Measurements from ENCODE around the gene CCNE1. TPM values are rescaled to one million over a fixed set of nuclear protein-coding genes. Genes with fewer than 3 reads are reported as not detected.

CCNE1 gene
- total RNA-seq, 8 experiments from 2014 or later: 3.9 to 19.5 (median 9.3) TPM

- Histone ChIP-seq H3K4me1 (replicated peaks in 1 of 2) (peaks cover 0 to 7% of the 10 kb centered on the region in 2 donors), H3K27ac (no peak overlapping the region), H3K4me3 (no peak overlapping the region)
- ATAC-seq (replicated peaks in 6 of 8): no peak
- WGBS, 10 experiments: 40 to 100% (median 83%) methylated on average over 2 to 3 of the region's 3 CpGs; no CpG with 5 or more reads in 5 of the 10 experiments
- in situ Hi-C loops (cut with MboI; ENCODE audit: low pct_unique_long_range_greater_than_20kb in 2 of 9, low sequenced_read_pairs in 9 of 9, unreplicated experiment in 9 of 9): loop anchor here in 6 of 9 experiments (25.0 kb wide), 2 partner anchors 98 to 123 kb away; no protein-coding TSS in a partner anchor
Observed at GRCh38 chr19:29860492-29860891, 48.7 kb downstream of the CCNE1 start.

GRCh38 chr19:29861574-29861973 lies 49.8 kb downstream of the CCNE1 start:
- Histone ChIP-seq H3K27ac (no peak overlapping the region), H3K4me3 (no peak overlapping the region), H3K4me1 (replicated peaks in 1 of 2) (no peaks in the 10 kb centered on the region)
- 58 to 100% (median 73%) methylated on average over 1 to 2 of the region's 7 CpGs; no CpG with 5 or more reads in 6 of the 10 experiments for WGBS, 10 experiments
- ATAC-seq (replicated peaks in 6 of 8): peak in 3 of 8 experiments; percentile 53 to 84 (median 77)
- in situ Hi-C loops (cut with MboI; ENCODE audit: low pct_unique_long_range_greater_than_20kb in 2 of 9, low sequenced_read_pairs in 9 of 9, unreplicated experiment in 9 of 9): loop anchor here in 6 of 9 experiments (25.0 kb wide), 2 partner anchors 99 to 124 kb away; no protein-coding TSS in a partner anchor

- WGBS, 10 experiments: 0 to 100% (median 40%) methylated on average over 1 to 4 of the region's 5 CpGs; no CpG with 5 or more reads in 3 of the 10 experiments
- Histone ChIP-seq H3K4me1 (replicated peaks in 1 of 2) (no peaks in the 10 kb centered on the region), H3K27ac (no peak overlapping the region), H3K4me3 (no peak overlapping the region)
- in situ Hi-C loops (cut with MboI; ENCODE audit: low pct_unique_long_range_greater_than_20kb in 2 of 9, low sequenced_read_pairs in 9 of 9, unreplicated experiment in 9 of 9): loop anchor here in 6 of 9 experiments (25.0 kb wide), 2 partner anchors 104 to 129 kb away; no protein-coding TSS in a partner anchor
- no peak for ATAC-seq (replicated peaks in 6 of 8)
Observed at GRCh38 chr19:29866011-29866410, 54.2 kb downstream of the CCNE1 start.

- peaks cover under 1 to 2% of the 10 kb centered on the region in 2 donors for H3K4me1 ChIP-seq (replicated peaks in 1 of 2)
- peak in 1 of 8 experiments; percentile 25 for ATAC-seq (replicated peaks in 6 of 8)
- no peak overlapping the region for H3K27ac ChIP-seq
- 0 to 100% (median 59%) methylated on average over 1 of the region's 1 CpG; no CpG with 5 or more reads in 4 of the 10 experiments for WGBS, 10 experiments
- H3K4me3 ChIP-seq: no peak overlapping the region
- in situ Hi-C loops (cut with MboI; ENCODE audit: low pct_unique_long_range_greater_than_20kb in 2 of 9, low sequenced_read_pairs in 9 of 9, unreplicated experiment in 9 of 9): loop anchor here in 6 of 9 experiments (25.0 kb wide), 2 partner anchors 106 to 131 kb away; no protein-coding TSS in a partner anchor
Observed at GRCh38 chr19:29867984-29868383, 56.2 kb downstream of the CCNE1 start.

GRCh38 chr19:29871143-29871542 lies 59.4 kb downstream of the CCNE1 start:
- WGBS, 10 experiments: 14 to 86% (median 52%) methylated on average over 1 to 2 of the region's 2 CpGs; no CpG with 5 or more reads in 3 of the 10 experiments
- in situ Hi-C loops (cut with MboI; ENCODE audit: low pct_unique_long_range_greater_than_20kb in 2 of 9, low sequenced_read_pairs in 9 of 9, unreplicated experiment in 9 of 9): loop anchor here in 6 of 9 experiments (25.0 kb wide), 2 partner anchors 109 to 134 kb away; no protein-coding TSS in a partner anchor
- Histone ChIP-seq H3K27ac (no peak overlapping the region), H3K4me1 (replicated peaks in 1 of 2) (peaks cover 2 to 9% of the 10 kb centered on the region in 2 donors), H3K4me3 (no peak overlapping the region)
- ATAC-seq (replicated peaks in 6 of 8): no peak

- Histone ChIP-seq H3K4me1 (replicated peaks in 1 of 2) (peaks cover 2 to 9% of the 10 kb centered on the region in 2 donors), H3K4me3 (no peak overlapping the region), H3K27ac (no peak overlapping the region)
- WGBS, 10 experiments: 0 to 100% (median 39%) methylated on average over 1 to 13 of the region's 33 CpGs; no CpG with 5 or more reads in 4 of the 10 experiments
- in situ Hi-C loops (cut with MboI; ENCODE audit: low pct_unique_long_range_greater_than_20kb in 2 of 9, low sequenced_read_pairs in 9 of 9, unreplicated experiment in 9 of 9): loop anchor here in 6 of 9 experiments (25.0 kb wide), 2 partner anchors 110 to 135 kb away; no protein-coding TSS in a partner anchor
- ATAC-seq (replicated peaks in 6 of 8): peak in 2 of 8 experiments; percentile 8 to 46
Observed at GRCh38 chr19:29872224-29872731, 60.5 kb downstream of the CCNE1 start.

- ATAC-seq (replicated peaks in 6 of 8): peak; percentile 86 to 96 (median 92)
- H3K4me1 ChIP-seq (replicated peaks in 1 of 2): peaks cover 2 to 9% of the 10 kb centered on the region in 2 donors
- in situ Hi-C loops (cut with MboI; ENCODE audit: low pct_unique_long_range_greater_than_20kb in 2 of 9, low sequenced_read_pairs in 9 of 9, unreplicated experiment in 9 of 9): loop anchor here in 6 of 9 experiments (25.0 kb wide), 2 partner anchors 111 to 136 kb away; no protein-coding TSS in a partner anchor
- H3K4me3 ChIP-seq: peak overlapping the region; percentile 25 to 66 (median 35)
- no peak overlapping the region for H3K27ac ChIP-seq
- 32 to 92% methylated on average over 2 to 15 of the region's 77 CpGs; no CpG with 5 or more reads in 8 of the 10 experiments for WGBS, 10 experiments
Observed at GRCh38 chr19:29873024-29873800, 61.4 kb downstream of the CCNE1 start.

Other genes with a start within 250 kb of the CCNE1 start
- gene POP4, start 205.7 kb upstream of the CCNE1 start, total RNA-seq: 100 to 1,000 TPM in 1 of 8 experiments, 10 to 100 TPM in 7; 38.2 to 115 (median 66.1) TPM
- 10 to 100 TPM in 1 of 8 experiments, 1 to 10 TPM in 7; 1.1 to 15.3 (median 1.4) TPM for gene PLEKHF1, start 146.5 kb upstream of the CCNE1 start, total RNA-seq
- 10 to 100 TPM; 11.1 to 29.3 (median 16.6) TPM for gene C19orf12, start 96.7 kb upstream of the CCNE1 start, total RNA-seq
- gene URI1, start 130.2 kb downstream of the CCNE1 start, total RNA-seq: 10 to 100 TPM; 45.2 to 72.5 (median 55.5) TPM